Mucosa of descending colon (tissue), 3 donors: ENCODE data around the gene PXN. TPM values are rescaled to one million over a fixed set of nuclear protein-coding genes. Genes with fewer than 3 reads are reported as not detected.

Experiments used
- ATAC-seq: fragments of 200-7000 bp; cut with Tn5 transposase; one replicate; pipeline ENCODE4 v1.9.1; 2020; ENCODE audit warnings: mild to moderate bottlenecking, moderate library complexity
- DNase-seq, 3 donors: peaks; one replicate each; pipeline ENCODE4 v3.0.0-alpha.2; 2020
- H3K36me3 ChIP-seq: fragments of 200-600 bp; one replicate; pipeline ENCODE4 v1.8.0; 2021; ENCODE audit warnings: low read depth, mild to moderate bottlenecking
- H3K4me1 ChIP-seq: fragments of 200-600 bp; one replicate; pipeline ENCODE4 v1.8.0; 2021; ENCODE audit warnings: low read depth, mild to moderate bottlenecking
- H3K4me3 ChIP-seq: fragments of 200-600 bp; one replicate; pipeline ENCODE4 v1.8.0; 2021; ENCODE audit warnings: mild to moderate bottlenecking
- H3K9me3 ChIP-seq: fragments of 200-600 bp; one replicate; pipeline ENCODE4 v1.8.0; 2021; ENCODE audit warnings: mild to moderate bottlenecking
- CTCF ChIP-seq: fragments of 200-600 bp; IDR thresholded peaks from one replicate; pipeline ENCODE4 v1.8.0; 2022; ENCODE audit warnings: antibody characterized with exemption, mild to moderate bottlenecking
- intact Hi-C, 2 donors: fragments of 100-400 bp; cut with DNase I in 1 of 2; cut with micrococcal nuclease in 1 of 2; formaldehyde crosslinking; loops; one replicate each; pipeline versions ENCODE4 v1.11.0 to v1.11.1; 2022; cut with DNase I, micrococcal nuclease
- total RNA-seq, 3 donors: library from RNA; stranded (reverse); fragmentation: NEBNext Ultra II Directional in 2 of 3; extraction: Animal tissue kit (Norgen Biotek cat#: 25700) in 2 of 3; gene quantifications; one replicate each; pipeline versions ENCODE4 v1.2.1 to v1.2.4, GENCODE V29; 2021 to 2023
- donor health status: DM: no; HTN: no; CAD: no; lungs with moderate emphysema.
- donor health status: DM: no; HTN: no; CAD: no.
- donor health status: DM: no; HTN: yes; CAD: no.

Gene PXN
- total RNA-seq, 3 donors from 2014 or later, result 117 to 167 (median 146) TPM

- peak in 2 of 3 donors; percentile 49 to 55 for DNase-seq
Measured at GRCh38 chr12:120290609-120291305, 25.2 kb upstream of the PXN start.

GRCh38 chr12:120287491-120287890 is 22.0 kb upstream of the PXN start:
- intact Hi-C loops, result no loop called here
- DNase-seq, result no peak
- no peak for ATAC-seq
- H3K9me3 ChIP-seq, result no peaks in the 10 kb centered on the region
- TF ChIP-seq CTCF, result no peak
- no peaks in the 10 kb centered on the region for H3K36me3 ChIP-seq
- no peaks in the 10 kb centered on the region for H3K4me1 ChIP-seq
- H3K4me3 ChIP-seq, result no peak overlapping the region

More at GRCh38 chr12:120290609-120291305, 25.2 kb upstream of the PXN start:
- ATAC-seq, result peak; percentile 29
- H3K36me3 ChIP-seq, result no peaks in the 10 kb centered on the region
- intact Hi-C loops, result no loop called here
- peaks cover 2% of the 10 kb centered on the region for H3K4me1 ChIP-seq
- no peak overlapping the region for H3K4me3 ChIP-seq
- TF ChIP-seq CTCF, result no peak
- no peaks in the 10 kb centered on the region for H3K9me3 ChIP-seq

DNA sequence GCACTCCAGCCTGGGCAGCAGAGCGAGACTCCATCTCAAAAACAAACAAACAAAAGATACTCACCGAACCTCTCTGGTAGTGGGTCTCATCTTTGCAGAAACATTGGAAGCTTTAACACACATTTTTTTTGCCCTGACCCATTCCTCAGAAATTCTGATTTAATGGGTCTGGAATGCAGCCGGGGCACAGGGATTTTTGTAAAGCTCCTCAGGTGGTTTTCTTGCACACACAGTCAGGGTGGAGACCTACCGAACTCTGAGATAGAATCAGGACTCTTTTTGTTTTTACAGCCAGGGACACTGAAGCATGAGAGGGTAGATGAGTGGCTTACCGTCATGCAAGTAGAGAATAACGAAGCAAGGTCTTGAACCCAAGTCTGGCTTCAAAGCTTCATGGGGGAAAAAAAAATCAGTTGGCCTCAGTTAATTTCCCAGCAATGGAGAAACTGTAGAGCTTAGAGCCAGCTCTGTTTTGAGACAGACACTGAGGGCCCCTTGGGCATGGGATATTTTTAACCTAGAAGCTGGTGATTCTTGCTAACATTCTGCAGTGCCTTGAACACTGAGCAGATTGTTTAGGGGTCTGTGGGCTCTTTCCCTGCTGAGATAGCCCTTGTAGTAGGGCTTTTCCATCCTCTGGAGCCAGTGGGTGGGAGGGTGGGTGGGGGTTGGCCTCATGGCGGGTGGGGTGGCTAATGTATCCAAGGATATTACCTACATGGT is 21.4 kb upstream of the PXN start:
- DNase-seq (no peak), ATAC-seq (no peak)
- TF ChIP-seq CTCF, result no peak
- H3K4me3 ChIP-seq, result no peak overlapping the region
- H3K9me3 ChIP-seq, result no peaks in the 10 kb centered on the region
- intact Hi-C loops, result no loop called here
- no peaks in the 10 kb centered on the region for H3K36me3 ChIP-seq
- no peaks in the 10 kb centered on the region for H3K4me1 ChIP-seq

DNA sequence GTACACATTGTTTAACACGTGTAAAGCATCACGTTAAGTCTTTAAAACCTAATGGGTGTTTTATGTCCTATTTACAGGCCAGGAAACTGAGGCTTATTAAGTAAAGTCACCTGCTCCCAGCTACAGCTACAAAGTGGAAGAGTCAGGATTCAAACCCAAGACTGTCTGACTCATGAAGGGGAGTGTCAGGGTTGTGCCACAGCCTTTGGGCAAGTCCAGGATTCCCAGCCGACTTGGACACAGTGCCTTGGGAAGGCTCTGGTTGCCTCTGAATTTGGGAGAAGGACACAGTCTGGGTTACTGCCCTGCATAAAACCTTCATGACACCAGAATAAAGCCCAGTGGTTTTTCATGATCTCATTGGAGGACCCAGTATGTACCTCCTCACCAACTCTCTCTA is 18.9 kb upstream of the PXN start:
- no peak overlapping the region for H3K4me3 ChIP-seq
- no peaks in the 10 kb centered on the region for H3K9me3 ChIP-seq
- ATAC-seq (no peak), DNase-seq (no peak)
- intact Hi-C loops, result no loop called here
- H3K36me3 ChIP-seq, result no peaks in the 10 kb centered on the region
- H3K4me1 ChIP-seq, result no peaks in the 10 kb centered on the region
- TF ChIP-seq CTCF, result no peak

DNA sequence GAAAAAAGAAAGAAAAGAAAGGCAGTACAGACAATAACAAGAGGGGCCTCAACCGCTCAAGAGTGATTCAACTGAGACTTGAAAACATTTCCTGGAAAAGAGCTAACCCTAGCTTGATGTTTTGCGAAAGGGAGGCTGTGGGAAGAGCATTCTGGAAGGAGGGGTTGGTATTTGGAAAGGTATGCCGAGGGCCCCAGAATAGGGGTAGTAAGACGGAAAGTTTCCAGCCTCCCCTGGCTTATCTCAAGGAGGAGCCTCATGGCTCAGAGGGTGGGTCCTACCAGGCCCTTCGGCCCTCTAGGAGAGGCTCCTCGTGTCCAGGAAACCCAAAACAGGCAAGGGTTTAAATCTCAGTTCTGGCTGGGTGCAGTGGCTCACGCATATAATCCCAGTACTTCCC is 17.8 kb upstream of the PXN start:
- no peak for DNase-seq
- Histone ChIP-seq H3K4me1 (no peaks in the 10 kb centered on the region), H3K9me3 (no peaks in the 10 kb centered on the region), H3K36me3 (no peaks in the 10 kb centered on the region), H3K4me3 (no peak overlapping the region)
- no peak for ATAC-seq
- no peak for TF ChIP-seq CTCF
- intact Hi-C loops, result no loop called here
